Glomerular visceral epithelial cell (primary cell): ENCODE measurements around the gene PLCD3.
"Not testable (repeated sequence)": the region's sequence is repeated elsewhere in the genome, so short reads cannot be mapped to it uniquely, and the experiment has no call there.

Experiments
- DNase-seq: peaks from one replicate; pipeline ENCODE4 v3.0.0-alpha.2; 2016; ENCODE audit errors: extremely low spot score

The PLCD3 gene

DNA sequence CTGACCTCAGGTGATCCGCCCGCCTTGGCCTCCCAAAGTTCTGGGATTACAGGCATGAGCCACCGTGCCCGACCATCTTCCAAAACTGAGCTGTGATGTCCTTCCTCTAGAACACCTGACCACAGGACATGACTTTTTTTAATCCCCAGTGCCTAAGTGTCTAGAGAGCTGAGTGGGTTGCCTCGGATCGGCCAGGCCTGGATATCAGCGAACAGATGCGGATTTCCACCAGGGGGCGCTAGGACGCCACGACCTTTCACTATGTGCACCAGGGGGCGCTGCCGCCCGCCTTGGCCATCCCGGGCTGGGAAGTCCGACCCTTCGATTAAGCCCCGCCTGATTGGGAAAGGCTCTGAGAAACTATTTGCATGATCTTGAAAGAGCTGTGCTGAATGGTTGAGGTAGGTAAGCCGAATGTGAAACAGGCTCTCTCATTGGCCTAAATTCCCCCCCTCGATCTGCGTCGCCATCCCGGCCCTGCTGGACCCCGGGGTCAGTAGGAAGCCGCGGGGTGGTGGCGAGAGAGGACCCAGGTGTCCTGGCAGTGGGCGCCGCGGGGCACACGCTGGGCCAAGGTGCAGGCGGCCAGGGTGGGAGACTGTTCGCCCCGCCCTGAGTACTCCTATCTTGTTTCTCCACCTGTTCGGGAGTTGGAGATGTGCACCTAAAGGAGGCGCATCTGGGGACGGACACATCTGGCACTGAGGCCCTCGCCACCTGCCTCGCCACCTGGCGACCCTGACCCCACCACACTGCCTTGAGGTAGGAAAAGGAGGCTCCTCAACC is 3.1 kb upstream of the PLCD3 start, which contains the start of gene ACBD4:
ACBD4 (plus strand) TSS at position 496 of the 786 bp plus-strand sequence. CDS start 458 bp downstream, outside the sequence.
- peak; percentile 98 for DNase-seq

DNA sequence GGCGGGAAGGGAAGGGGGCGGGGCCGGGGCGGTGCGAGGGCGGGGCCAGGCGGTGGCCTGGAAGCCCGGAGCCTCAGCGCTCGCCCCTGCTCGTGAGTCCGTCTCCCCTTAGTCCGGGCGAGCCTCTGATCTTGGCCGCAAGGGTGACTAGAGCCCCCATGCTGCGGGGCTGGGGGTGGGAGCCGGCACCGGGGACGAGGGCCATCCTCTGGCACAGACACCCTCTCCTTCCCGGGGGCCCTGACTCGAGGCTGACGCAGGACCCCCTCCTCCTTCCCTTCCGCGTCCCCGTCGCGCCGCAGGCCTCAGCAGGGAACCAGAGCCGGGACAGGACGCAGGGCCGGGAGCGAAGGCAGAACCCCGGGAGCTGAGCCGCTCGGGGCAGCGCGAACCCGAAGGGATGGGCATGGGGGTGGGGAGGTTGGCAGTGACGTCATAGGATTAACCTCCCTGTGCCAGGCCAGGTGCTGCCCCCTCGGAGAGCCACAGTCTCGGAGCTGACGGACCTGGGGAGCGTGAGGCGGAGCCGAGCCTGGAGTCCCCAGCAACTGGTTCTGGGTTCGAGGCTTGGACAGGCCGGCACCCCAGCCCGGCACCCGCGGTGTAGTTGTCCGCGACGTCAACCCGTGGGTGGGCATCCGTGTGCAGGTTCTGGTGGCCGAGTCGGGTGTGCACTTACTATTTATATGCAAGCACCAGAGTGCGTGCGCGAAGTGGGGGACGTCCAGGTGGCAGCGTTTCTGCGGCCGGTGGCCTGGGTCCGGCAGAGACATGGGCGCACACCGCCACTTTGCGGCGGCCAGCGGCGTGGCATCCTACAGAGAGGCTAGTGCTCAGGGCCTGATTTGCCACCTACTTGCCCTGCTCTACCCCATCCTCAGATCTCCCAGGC is 503 bp upstream of the PLCD3 start:
- DNase-seq: peak; percentile 91

DNA sequence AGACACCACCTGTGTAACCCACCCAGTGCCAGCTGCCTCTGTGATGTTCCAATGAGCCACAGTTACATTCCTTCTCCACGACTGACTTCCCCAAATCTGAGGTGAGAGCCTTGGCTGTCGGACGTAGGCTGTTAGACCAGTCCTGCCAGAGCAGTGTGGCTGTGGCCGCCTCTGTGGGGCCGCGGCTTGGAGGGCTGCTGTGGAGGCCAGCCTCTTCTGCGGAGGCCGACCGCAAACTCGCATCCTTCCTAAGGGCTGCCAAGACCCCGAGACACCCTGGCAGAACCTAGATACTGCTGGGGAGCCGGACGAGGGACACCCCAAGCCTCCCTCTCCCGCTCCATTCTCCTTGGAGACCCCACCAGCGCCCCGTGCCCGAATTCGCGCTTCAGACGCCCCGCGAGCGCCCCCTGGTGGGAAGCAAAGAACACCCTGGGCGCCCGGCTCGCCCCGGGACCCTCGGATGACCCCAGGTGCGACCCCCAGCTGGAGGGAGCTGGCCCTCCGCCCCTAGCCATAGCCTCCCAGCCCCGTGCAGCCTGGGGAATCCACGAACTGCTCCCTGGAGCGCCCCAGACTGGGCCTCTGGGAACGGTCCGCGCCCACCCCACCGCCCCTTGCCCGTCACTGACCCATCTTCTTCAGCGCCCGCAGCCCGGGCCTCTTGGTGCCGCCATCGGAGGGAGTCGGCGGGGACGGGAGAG is 547 bp downstream of the PLCD3 start:
- peak; percentile 15 for DNase-seq

- no peak for DNase-seq
Measured at GRCh38 chr17:45130681-45131615, 1.4 kb downstream of the PLCD3 start.

- no peak for DNase-seq
Measured at GRCh38 chr17:45129940-45130680, 2.2 kb downstream of the PLCD3 start.

GRCh38 chr17:45129426-45129939 is 2.8 kb downstream of the PLCD3 start:
- DNase-seq: no peak

GRCh38 chr17:45128989-45129388 is 3.3 kb downstream of the PLCD3 start:
- no peak for DNase-seq

- no peak for DNase-seq
Measured at GRCh38 chr17:45128331-45128730, 4.0 kb downstream of the PLCD3 start.

GRCh38 chr17:45127548-45128300 is 4.6 kb downstream of the PLCD3 start:
- peak; percentile 72 for DNase-seq

DNA sequence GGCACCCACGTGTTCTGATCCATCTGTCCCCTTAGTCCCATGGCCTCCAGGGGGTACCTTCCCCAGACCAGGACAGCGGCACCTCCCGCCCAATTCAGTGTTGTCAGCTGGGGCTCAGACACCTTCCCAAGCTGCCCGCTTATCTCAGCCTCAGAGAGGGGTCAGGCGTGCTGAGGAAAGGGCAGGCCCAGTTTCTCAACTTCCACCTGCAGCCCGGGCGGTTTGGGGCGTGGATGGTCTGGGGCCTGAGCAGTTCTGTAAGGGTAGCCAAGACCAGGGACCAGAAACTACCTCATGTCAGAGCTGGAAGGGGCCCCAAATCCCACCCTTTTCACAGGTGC is 5.1 kb downstream of the PLCD3 start:
- DNase-seq: no peak

- no peak for DNase-seq
Measured at GRCh38 chr17:45125509-45125908, 6.8 kb downstream of the PLCD3 start.

DNA sequence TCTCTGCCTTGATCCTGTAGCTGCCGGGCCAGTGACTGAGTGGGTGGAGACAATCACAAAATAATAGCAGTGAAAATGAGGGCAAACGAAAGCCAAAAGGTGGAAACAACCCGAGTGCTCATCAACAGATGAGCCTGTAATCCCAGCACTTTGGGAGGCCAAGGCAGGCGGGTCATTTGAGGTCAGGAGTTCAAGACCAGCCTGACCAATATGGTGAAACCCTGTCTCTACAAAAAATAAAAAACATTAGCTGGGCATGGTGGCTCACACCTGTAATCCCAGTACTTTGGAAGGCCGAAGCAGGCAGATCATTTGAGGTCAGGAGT is 7.6 kb downstream of the PLCD3 start:
- DNase-seq: not testable (repeated sequence)

- DNase-seq: peak; percentile 94
Measured at GRCh38 chr17:45123930-45124796, 8.2 kb downstream of the PLCD3 start.

GRCh38 chr17:45123076-45123770 is 9.1 kb downstream of the PLCD3 start:
- no peak for DNase-seq

GRCh38 chr17:45121055-45121454 is 11.3 kb downstream of the PLCD3 start:
- no peak for DNase-seq

DNA sequence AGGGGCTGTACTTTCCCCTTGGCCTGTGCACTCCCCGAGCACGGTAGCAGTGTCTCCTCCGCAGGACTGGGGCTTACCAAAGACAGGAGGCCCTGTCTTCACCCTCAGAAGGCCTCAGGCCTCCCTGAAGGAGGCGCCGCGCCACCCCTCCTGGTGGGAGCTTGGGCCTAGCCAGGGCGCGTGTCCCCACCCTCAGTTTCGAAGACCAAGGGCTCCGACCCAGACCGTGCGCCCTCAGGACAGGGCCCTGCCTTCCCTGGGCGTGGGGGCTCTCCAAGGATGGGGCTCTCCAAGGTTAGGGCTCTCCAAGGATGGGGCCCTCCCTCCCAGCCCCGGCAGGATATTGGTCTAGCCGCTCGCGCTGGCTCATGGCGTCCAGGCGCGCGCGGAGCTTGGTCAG is 11.8 kb downstream of the PLCD3 start:
- no peak for DNase-seq

GRCh38 chr17:45119964-45120363 is 12.4 kb downstream of the PLCD3 start:
- no peak for DNase-seq

GRCh38 chr17:45118691-45119090 is 13.6 kb downstream of the PLCD3 start:
- DNase-seq: no peak
